Caco-2 (cell line): ENCODE measurements around the gene ZNF23. TPM values are rescaled to one million over a fixed set of nuclear protein-coding genes. Genes with fewer than 3 reads are reported as not detected.

Experiments
- BruUV-seq: library from RNA; stranded (reverse); fragments of 400-500 nt; replicated peaks from 2 replicates; lab custom pipeline; 2021; lab: Mats Ljungman, UMichigan
- CTCF ChIA-PET: fragments of 300-600 bp; sonication (Branson Sonifier 250); formaldehyde crosslinking; loops from one replicate; lab custom pipeline; 2022; ENCODE audit warnings: antibody characterized with exemption; lab: Charles Lee
- POLR2A ChIA-PET: fragments of 300-600 bp; sonication (Branson Sonifier 250); formaldehyde crosslinking; loops from one replicate; lab custom pipeline; 2022; ENCODE audit warnings: antibody characterized with exemption; lab: Charles Lee
- DNase-seq, 2 experiments: peaks; one replicate each; pipeline versions ENCODE4 v3.0.0 to v3.0.0-alpha.2; 2020 to 2022
- H3K27me3 ChIP-seq: replicated peaks from 2 replicates; pipeline ENCODE4 v1.6.0; 2011; ENCODE audit warnings: low read length; ENCODE audit not compliant: control insufficient read depth, insufficient read depth
- H3K36me3 ChIP-seq: 2 replicates; pipeline ENCODE4 v1.5.1; 2011; ENCODE audit warnings: low read length; ENCODE audit not compliant: control insufficient read depth, insufficient read depth
- H3K4me1 ChIP-seq: fragments of 250-450 bp; sonication (Bioruptor Pico); 2 replicates; pipeline ENCODE4 v1.5.1; 2020; ENCODE audit warnings: mild to moderate bottlenecking
- H3K4me3 ChIP-seq: 2 replicates; pipeline ENCODE4 v1.5.1; 2011; ENCODE audit warnings: low read depth, mild to moderate bottlenecking, control low read depth, low read length
- H3K9me3 ChIP-seq: fragments of 250-450 bp; sonication (Bioruptor Pico); 2 replicates; pipeline ENCODE4 v1.5.1; 2020; ENCODE audit warnings: mild to moderate bottlenecking, moderate library complexity
- H3K27ac Mint-ChIP-seq: one replicate; pipeline ENCODE4 v1.8.0; 2022; ENCODE audit warnings: mixed read lengths; ENCODE audit not compliant: unreplicated experiment
- H3K27me3 Mint-ChIP-seq: one replicate; pipeline ENCODE4 v1.8.0; 2022; ENCODE audit warnings: mixed read lengths; ENCODE audit not compliant: insufficient read depth, unreplicated experiment
- H3K36me3 Mint-ChIP-seq: one replicate; pipeline ENCODE4 v1.8.0; 2022; ENCODE audit warnings: mild to moderate bottlenecking, mixed read lengths; ENCODE audit not compliant: insufficient read depth, unreplicated experiment
- H3K4me1 Mint-ChIP-seq: one replicate; pipeline ENCODE4 v1.8.0; 2022; ENCODE audit warnings: low read depth, mixed read lengths; ENCODE audit not compliant: unreplicated experiment
- H3K4me3 Mint-ChIP-seq: one replicate; pipeline ENCODE4 v1.8.0; 2022; ENCODE audit warnings: mild to moderate bottlenecking, moderate library complexity, mixed read lengths; ENCODE audit not compliant: unreplicated experiment
- H3K9me3 Mint-ChIP-seq: one replicate; pipeline ENCODE4 v1.8.0; 2022; ENCODE audit warnings: mixed read lengths; ENCODE audit not compliant: unreplicated experiment
- CTCF ChIP-seq, 2 experiments: fragments of 200-600 bp in 1 of 2; IDR thresholded peaks; 1 replicate in 1 of 2; 2 replicates in 1 of 2; pipeline versions ENCODE4 v1.5.1 to v1.8.0; 2011 to 2022; ENCODE audit warnings: antibody characterized with exemption in 1 of 2, control low read depth in 1 of 2, inconsistent platforms in 1 of 2, low read depth in 1 of 2, low read length in 1 of 2, mild to moderate bottlenecking in 1 of 2, moderate library complexity in 1 of 2; ENCODE audit not compliant: insufficient read depth in 1 of 2, severe bottlenecking in 1 of 2, unreplicated experiment in 1 of 2
- intact Hi-C: fragments of 100-400 bp; cut with micrococcal nuclease; formaldehyde crosslinking; loops from one replicate; pipeline ENCODE4 v1.10.0; 2022; ENCODE audit not compliant: unreplicated experiment
- total RNA-seq: library from RNA; stranded (reverse); gene quantifications from 2 replicates; pipeline ENCODE4 v1.2.3, GENCODE V29; 2022

The ZNF23 gene
- total RNA-seq, 1 experiment from 2014 or later: 9.6 TPM

GRCh38 chr16:71501547-71501946 is 39.5 kb upstream of the ZNF23 start:
- no TSS peak for BruUV-seq
- ChIA-PET CTCF (interaction anchor here (0.6 to 1.8 kb wide), 7 partner anchors 22 to 359 kb away, joined by 3 to 9 read pairs (median 4); no protein-coding TSS in a partner anchor), POLR2A (no interaction called here)
- Histone ChIP-seq H3K4me1 (no peaks in the 10 kb centered on the region), H3K36me3 (no peaks in the 10 kb centered on the region), H3K9me3 (no peaks in the 10 kb centered on the region), H3K4me3 (no peak overlapping the region), H3K27me3 (no peaks in the 10 kb centered on the region)
- H3K27ac Mint-ChIP-seq: no peak overlapping the region
- no peaks in the 10 kb centered on the region for H3K9me3 Mint-ChIP-seq
- H3K4me3 Mint-ChIP-seq: no peak overlapping the region
- no peaks in the 10 kb centered on the region for H3K36me3 Mint-ChIP-seq
- peak; percentile 11 to 26 for TF ChIP-seq CTCF (IDR thresholded peaks at IDR 0.05; ENCODE audit: insufficient read depth in 1 of 2, low read depth in 1 of 2, low read length in 1 of 2, severe bottlenecking in 1 of 2, unreplicated experiment in 1 of 2)
- DNase-seq: peak in 1 of 2 experiments; percentile 7
- H3K27me3 Mint-ChIP-seq: peaks cover 8% of the 10 kb centered on the region
- intact Hi-C loops: no loop called here
- H3K4me1 Mint-ChIP-seq: no peaks in the 10 kb centered on the region

GRCh38 chr16:71500964-71501363 is 38.9 kb upstream of the ZNF23 start:
- H3K36me3 Mint-ChIP-seq: no peaks in the 10 kb centered on the region
- Histone ChIP-seq H3K4me1 (no peaks in the 10 kb centered on the region), H3K27me3 (no peaks in the 10 kb centered on the region), H3K9me3 (no peaks in the 10 kb centered on the region), H3K36me3 (no peaks in the 10 kb centered on the region), H3K4me3 (no peak overlapping the region)
- CTCF ChIA-PET: interaction anchor here (0.6 to 1.8 kb wide), 7 partner anchors 21 to 110 kb away, joined by 3 to 9 read pairs (median 4); no protein-coding TSS in a partner anchor
- no peaks in the 10 kb centered on the region for H3K9me3 Mint-ChIP-seq
- intact Hi-C loops: no loop called here
- H3K4me1 Mint-ChIP-seq: no peaks in the 10 kb centered on the region
- BruUV-seq: no TSS peak
- no peak overlapping the region for H3K4me3 Mint-ChIP-seq
- DNase-seq: no peak
- H3K27ac Mint-ChIP-seq: no peak overlapping the region
- H3K27me3 Mint-ChIP-seq: peaks cover 8% of the 10 kb centered on the region
- TF ChIP-seq CTCF (IDR thresholded peaks at IDR 0.05; ENCODE audit: insufficient read depth in 1 of 2, low read depth in 1 of 2, low read length in 1 of 2, severe bottlenecking in 1 of 2, unreplicated experiment in 1 of 2): no peak
- POLR2A ChIA-PET: no interaction called here

GRCh38 chr16:71499775-71500364 is 37.8 kb upstream of the ZNF23 start:
- peak; percentile 48 to 70 for DNase-seq
- H3K9me3 ChIP-seq: no peaks in the 10 kb centered on the region
- BruUV-seq: no TSS peak
- ChIA-PET POLR2A (no interaction called here), CTCF (interaction anchor here (0.5 to 2.9 kb wide), 15 partner anchors 12 to 188 kb away, joined by 3 to 46 read pairs (median 4); no protein-coding TSS in a partner anchor)
- no peak overlapping the region for H3K4me3 Mint-ChIP-seq
- no peaks in the 10 kb centered on the region for H3K9me3 Mint-ChIP-seq
- TF ChIP-seq CTCF (IDR thresholded peaks at IDR 0.05; ENCODE audit: insufficient read depth in 1 of 2, low read depth in 1 of 2, low read length in 1 of 2, severe bottlenecking in 1 of 2, unreplicated experiment in 1 of 2): peak; percentile 76
- H3K4me1 ChIP-seq: no peaks in the 10 kb centered on the region
- H3K27me3 ChIP-seq: no peaks in the 10 kb centered on the region
- intact Hi-C loops: loop anchor here (1.0 kb wide), 1 partner anchor 88 kb away; no protein-coding TSS in a partner anchor
- peaks cover 8% of the 10 kb centered on the region for H3K27me3 Mint-ChIP-seq
- H3K4me1 Mint-ChIP-seq: no peaks in the 10 kb centered on the region
- H3K36me3 ChIP-seq: no peaks in the 10 kb centered on the region
- H3K27ac Mint-ChIP-seq: no peak overlapping the region
- H3K4me3 ChIP-seq: no peak overlapping the region
- H3K36me3 Mint-ChIP-seq: no peaks in the 10 kb centered on the region
